ENCODE measurements around the gene ISLR2. TPM values are rescaled to one million over a fixed set of nuclear protein-coding genes. Genes with fewer than 3 reads are reported as not detected.
"Not testable (repeated sequence)": the region's sequence is repeated elsewhere in the genome, so short reads cannot be mapped to it uniquely, and the experiment has no call there.

ISLR2 gene
- total and polyA plus RNA-seq, 5 experiments from 2014 or later, result not detected

GRCh38 chr15:74144153-74144775 is 13.9 kb downstream of the ISLR2 start:
- Mint-ChIP-seq H3K9me3 (peaks cover 0 to 25% (median 4%) of the 10 kb centered on the region in 9 donors), H3K27ac (no peak overlapping the region), H3K4me1 (no peaks in the 10 kb centered on the region), H3K36me3 (peaks cover 0 to 11% (median 3%) of the 10 kb centered on the region in 3 donors), H3K4me3 (no peak overlapping the region), H3K27me3 (peaks cover 14 to 59% (median 37%) of the 10 kb centered on the region in 5 donors)
- POLR2A ChIA-PET, result no interaction called here
- DNase-seq (no peak), ATAC-seq (no peak)

- no peak overlapping the region for H3K27ac Mint-ChIP-seq
- DNase-seq (no peak), ATAC-seq (no peak)
- H3K9me3 Mint-ChIP-seq, result peaks cover 0 to 25% (median 4%) of the 10 kb centered on the region in 9 donors
- POLR2A ChIA-PET, result no interaction called here
- H3K4me3 Mint-ChIP-seq, result no peak overlapping the region
- no peaks in the 10 kb centered on the region for H3K4me1 Mint-ChIP-seq
- peaks cover 0 to 11% (median 3%) of the 10 kb centered on the region in 3 donors for H3K36me3 Mint-ChIP-seq
- H3K27me3 Mint-ChIP-seq, result peaks cover 16 to 61% (median 37%) of the 10 kb centered on the region in 5 donors
Measured at GRCh38 chr15:74146277-74146800, 16.0 kb downstream of the ISLR2 start.

DNA sequence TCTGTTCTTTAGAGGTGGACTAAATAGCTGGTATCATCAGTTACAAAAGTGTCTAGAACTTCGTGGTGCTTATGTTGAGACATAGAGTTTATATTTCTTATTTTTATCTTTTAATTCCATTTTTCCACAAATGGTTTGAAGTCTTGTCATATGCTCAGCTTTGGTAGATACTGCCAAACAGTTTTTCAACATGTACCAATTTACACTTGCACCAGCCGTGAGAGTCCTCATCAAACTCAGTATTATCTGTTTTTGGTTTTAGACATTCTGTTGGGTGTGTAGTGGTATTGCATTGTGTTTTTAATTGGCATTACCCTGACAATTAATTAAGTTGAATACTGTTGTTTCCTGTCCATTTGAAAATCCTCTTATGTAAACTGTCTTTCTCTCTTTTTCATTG is 16.7 kb downstream of the ISLR2 start:
- Mint-ChIP-seq H3K27me3 (peaks cover 17 to 59% (median 40%) of the 10 kb centered on the region in 5 donors), H3K36me3 (peaks cover 0 to 11% (median 3%) of the 10 kb centered on the region in 3 donors), H3K9me3 (peaks cover 0 to 25% (median 4%) of the 10 kb centered on the region in 9 donors), H3K4me3 (no peak overlapping the region), H3K4me1 (no peaks in the 10 kb centered on the region), H3K27ac (no peak overlapping the region)
- ATAC-seq, result no peak
- POLR2A ChIA-PET, result no interaction called here
- DNase-seq, result no peak

DNA sequence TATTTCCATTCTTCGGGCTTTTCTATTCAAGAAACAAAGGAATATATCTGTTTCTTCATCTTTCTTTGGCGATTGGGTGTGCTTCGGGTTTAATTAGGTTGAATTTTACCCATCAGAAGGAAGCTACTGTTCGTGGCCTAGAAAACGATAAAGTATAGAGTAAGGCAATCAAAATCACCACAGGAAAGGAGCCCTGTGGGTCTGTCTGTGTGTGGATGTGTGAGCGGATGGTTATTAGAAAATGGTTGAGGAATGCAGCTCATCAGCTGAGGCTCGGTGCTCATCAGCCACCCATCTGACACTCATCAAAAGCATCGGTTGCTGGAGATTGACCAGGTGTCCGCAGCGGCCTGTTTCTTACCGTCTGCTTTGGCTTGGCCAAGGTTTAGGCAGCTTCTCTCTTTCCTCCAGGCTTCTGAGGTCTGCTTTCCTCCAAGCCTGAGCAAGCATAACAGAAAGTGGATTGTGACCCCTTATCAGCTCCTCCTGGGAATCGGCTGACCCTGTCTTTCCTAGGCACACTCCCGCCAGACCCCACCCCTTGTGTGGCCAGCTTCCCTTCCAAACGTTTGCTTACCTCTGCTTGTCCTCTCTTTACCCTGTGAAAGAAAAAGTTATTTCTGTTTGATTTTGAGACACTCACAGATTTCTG is 25.5 kb downstream of the ISLR2 start:
- Mint-ChIP-seq H3K36me3 (no peaks in the 10 kb centered on the region), H3K27me3 (peaks cover 4 to 31% (median 21%) of the 10 kb centered on the region in 5 donors), H3K27ac (no peak overlapping the region), H3K4me3 (no peak overlapping the region), H3K4me1 (peaks cover 10 to 20% (median 14%) of the 10 kb centered on the region in 4 donors), H3K9me3 (no peaks in the 10 kb centered on the region)
- POLR2A ChIA-PET, result interaction anchor here (1.4 kb wide), 1 partner anchor 20 kb away, joined by 4 read pairs; no protein-coding TSS in a partner anchor
- ATAC-seq (no peak), DNase-seq (no peak)

GRCh38 chr15:74156678-74157411 is 26.5 kb downstream of the ISLR2 start:
- Mint-ChIP-seq H3K9me3 (no peaks in the 10 kb centered on the region), H3K4me1 (peaks cover 10 to 20% (median 14%) of the 10 kb centered on the region in 4 donors), H3K27ac (peak overlapping the region in 4 of 10 donors; percentile 16 to 38 (median 27)), H3K27me3 (peaks cover 4 to 31% (median 14%) of the 10 kb centered on the region in 5 donors), H3K36me3 (no peaks in the 10 kb centered on the region), H3K4me3 (peak overlapping the region in 2 of 10 donors; percentile 39 to 51)
- ATAC-seq (peak; percentile 59 to 74), DNase-seq (peak in 2 of 10 donors; percentile 22 to 27)
- POLR2A ChIA-PET, result interaction anchor here (1.0 to 1.4 kb wide), 2 partner anchors 21 to 159 kb away, joined by 3 to 4 read pairs; no protein-coding TSS in a partner anchor

- ATAC-seq, result no peak
- Mint-ChIP-seq H3K27me3 (peaks cover 10 to 30% (median 15%) of the 10 kb centered on the region in 5 donors), H3K4me3 (peak overlapping the region in 1 of 10 donors; percentile 0), H3K27ac (no peak overlapping the region), H3K4me1 (peaks cover 10 to 20% (median 14%) of the 10 kb centered on the region in 4 donors), H3K9me3 (peaks cover 0 to 2% (median 0%) of the 10 kb centered on the region in 9 donors), H3K36me3 (no peaks in the 10 kb centered on the region)
- DNase-seq, result no peak
- POLR2A ChIA-PET, result no interaction called here
Measured at GRCh38 chr15:74157868-74158827, 27.8 kb downstream of the ISLR2 start.

DNA sequence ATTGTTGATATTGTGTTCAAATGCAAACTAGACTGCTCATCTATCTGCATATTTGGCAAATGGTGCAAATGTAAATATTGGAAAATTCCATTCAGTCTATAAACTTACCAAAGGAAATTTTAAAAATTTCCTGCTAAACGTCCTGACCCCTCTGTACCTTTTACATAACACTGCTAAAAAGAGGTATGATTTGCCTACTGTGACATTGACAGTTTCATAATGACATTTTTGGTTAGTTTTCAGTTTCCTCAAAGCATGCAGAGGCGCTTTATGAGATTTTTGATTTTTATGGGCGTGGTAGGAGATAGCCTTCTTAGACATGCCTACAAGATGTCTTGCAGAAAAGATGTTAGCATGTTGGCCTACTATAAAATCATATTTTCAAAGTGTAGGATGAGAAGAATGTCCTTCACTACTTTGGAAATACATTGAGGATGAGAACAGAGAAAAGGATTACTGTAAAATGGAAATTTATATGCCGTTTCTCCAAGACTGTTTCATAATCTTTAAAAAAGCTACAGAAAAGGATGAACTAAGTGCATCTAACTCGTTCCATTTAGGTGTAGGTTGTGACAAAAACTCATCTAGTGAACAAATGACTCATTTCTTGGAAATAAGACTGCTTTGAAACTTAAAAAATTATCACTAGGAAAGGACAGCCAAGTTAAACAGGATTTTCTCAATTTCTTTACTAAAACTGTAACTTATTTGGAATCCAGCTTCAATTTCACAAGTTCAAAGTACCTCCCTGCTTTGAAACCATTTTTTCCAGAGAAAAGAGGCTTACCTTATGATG is 28.7 kb downstream of the ISLR2 start:
- peaks cover 10 to 20% (median 14%) of the 10 kb centered on the region in 4 donors for H3K4me1 Mint-ChIP-seq
- peaks cover 0 to 2% (median 0%) of the 10 kb centered on the region in 3 donors for H3K36me3 Mint-ChIP-seq
- POLR2A ChIA-PET, result no interaction called here
- H3K27ac Mint-ChIP-seq, result no peak overlapping the region
- peaks cover 7 to 29% (median 17%) of the 10 kb centered on the region in 5 donors for H3K27me3 Mint-ChIP-seq
- H3K9me3 Mint-ChIP-seq, result peaks cover 0 to 2% (median 0%) of the 10 kb centered on the region in 9 donors
- DNase-seq (no peak), ATAC-seq (no peak)
- no peak overlapping the region for H3K4me3 Mint-ChIP-seq

- H3K4me1 Mint-ChIP-seq, result peaks cover 10 to 20% (median 14%) of the 10 kb centered on the region in 4 donors
- ATAC-seq, result no peak
- peaks cover 7 to 29% (median 16%) of the 10 kb centered on the region in 5 donors for H3K27me3 Mint-ChIP-seq
- POLR2A ChIA-PET, result no interaction called here
- no peak overlapping the region for H3K27ac Mint-ChIP-seq
- H3K36me3 Mint-ChIP-seq, result peaks cover 0 to 7% (median 0%) of the 10 kb centered on the region in 3 donors
- no peak overlapping the region for H3K4me3 Mint-ChIP-seq
- DNase-seq, result no peak
- peaks cover 0 to 8% (median 0%) of the 10 kb centered on the region in 9 donors for H3K9me3 Mint-ChIP-seq
Measured at GRCh38 chr15:74159773-74160172, 29.4 kb downstream of the ISLR2 start.

- H3K27me3 Mint-ChIP-seq, result peaks cover 7 to 31% (median 15%) of the 10 kb centered on the region in 5 donors
- H3K4me3 Mint-ChIP-seq, POLR2A ChIA-PET, H3K27ac Mint-ChIP-seq, ATAC-seq, DNase-seq, H3K36me3 Mint-ChIP-seq: not testable (repeated sequence)
- peaks cover 0 to 11% (median 0%) of the 10 kb centered on the region in 9 donors for H3K9me3 Mint-ChIP-seq
- H3K4me1 Mint-ChIP-seq, result peaks cover 10 to 20% (median 14%) of the 10 kb centered on the region in 4 donors
Measured at GRCh38 chr15:74160390-74160789, 30.0 kb downstream of the ISLR2 start.

DNA sequence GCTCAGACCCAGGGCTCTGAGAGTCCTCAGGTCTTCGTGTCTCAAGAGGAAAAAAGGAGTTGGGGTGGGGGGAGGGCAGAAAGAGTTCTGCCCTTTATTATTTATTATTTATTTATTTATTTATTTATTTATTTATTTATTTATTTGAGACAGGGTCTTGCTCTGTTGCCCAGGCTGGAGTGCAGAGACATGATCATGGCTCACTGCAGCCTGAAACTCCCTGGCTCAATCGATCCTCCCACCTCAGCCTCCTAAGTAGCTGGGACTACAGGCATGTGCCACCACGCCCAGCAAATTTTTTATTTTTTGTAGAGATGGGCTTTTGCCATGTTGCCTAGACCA is 31.8 kb downstream of the ISLR2 start:
- Mint-ChIP-seq H3K9me3 (peaks cover 0 to 11% (median 0%) of the 10 kb centered on the region in 9 donors), H3K4me1 (peaks cover 2 to 11% (median 7%) of the 10 kb centered on the region in 4 donors), H3K27me3 (peaks cover 7 to 36% (median 15%) of the 10 kb centered on the region in 5 donors)
- DNase-seq, ATAC-seq, H3K36me3 Mint-ChIP-seq, POLR2A ChIA-PET, H3K27ac Mint-ChIP-seq, H3K4me3 Mint-ChIP-seq: not testable (repeated sequence)

DNA sequence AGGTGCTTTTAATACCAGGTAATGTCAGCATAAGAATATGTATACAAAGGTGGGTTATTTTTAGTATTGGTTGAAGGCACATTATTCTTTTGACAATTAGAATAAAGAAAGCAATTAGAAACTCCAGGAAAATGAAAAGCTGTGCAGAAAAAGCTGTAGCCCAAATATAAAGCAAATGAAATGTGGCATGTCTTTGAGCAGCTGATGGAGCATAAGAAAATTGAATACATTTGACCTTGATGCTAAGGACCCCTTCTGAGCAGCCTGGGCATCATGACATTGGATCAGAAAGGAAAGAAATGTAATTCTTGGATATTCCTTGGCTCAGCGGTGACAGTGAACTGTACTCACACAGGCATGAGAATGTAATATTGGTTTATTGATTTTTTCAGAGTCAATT is 35.1 kb downstream of the ISLR2 start:
- peaks cover 0 to 11% (median 0%) of the 10 kb centered on the region in 9 donors for H3K9me3 Mint-ChIP-seq
- peaks cover 0 to 7% (median 2%) of the 10 kb centered on the region in 3 donors for H3K36me3 Mint-ChIP-seq
- ATAC-seq, result no peak
- no peak overlapping the region for H3K4me3 Mint-ChIP-seq
- H3K27ac Mint-ChIP-seq, result no peak overlapping the region
- no peak for DNase-seq
- H3K4me1 Mint-ChIP-seq, result no peaks in the 10 kb centered on the region
- peaks cover 7 to 23% (median 15%) of the 10 kb centered on the region in 5 donors for H3K27me3 Mint-ChIP-seq
- POLR2A ChIA-PET, result no interaction called here
